Activated CD4-positive, alpha-beta T cell treated with anti-CD3 and anti-CD28 coated beads, Interleukin-2, amount 10 ng/mL, durations not matched to agents 7 days and 5 days (primary cell): Measurements from ENCODE around the gene DLK1. TPM values are rescaled to one million over a fixed set of nuclear protein-coding genes. Genes with fewer than 3 reads are reported as not detected.

Experiments used
- CTCF ChIA-PET: fragments of 350-600 bp; sonication (Branson Sonifier 250); formaldehyde crosslinking; loops from one replicate; lab custom pipeline; 2021; ENCODE audit warnings: antibody characterized with exemption; lab: Charles Lee
- POLR2A ChIA-PET: fragments of 350-600 bp; sonication (Branson Sonifier 250); formaldehyde crosslinking; loops from one replicate; lab custom pipeline; 2021; ENCODE audit warnings: antibody characterized with exemption; lab: Charles Lee
- DNase-seq: peaks from one replicate; pipeline ENCODE4 v3.0.0-alpha.2; 2020
- H3K27ac Mint-ChIP-seq: one replicate; pipeline ENCODE4 v1.8.0; 2021; ENCODE audit warnings: mild to moderate bottlenecking, moderate library complexity, mixed read lengths
- H3K27me3 Mint-ChIP-seq: one replicate; pipeline ENCODE4 v1.8.0; 2021; ENCODE audit warnings: mixed read lengths
- H3K36me3 Mint-ChIP-seq: one replicate; pipeline ENCODE4 v1.8.0; 2021; ENCODE audit warnings: low read depth, mixed read lengths
- H3K4me1 Mint-ChIP-seq: one replicate; pipeline ENCODE4 v1.8.0; 2021; ENCODE audit warnings: mixed read lengths
- H3K4me3 Mint-ChIP-seq: one replicate; pipeline ENCODE4 v1.8.0; 2021; ENCODE audit warnings: mild to moderate bottlenecking, moderate library complexity, mixed read lengths
- H3K9me3 Mint-ChIP-seq: one replicate; pipeline ENCODE4 v1.8.0; 2021; ENCODE audit warnings: mixed read lengths
- total RNA-seq, 2 experiments: library from RNA; stranded (reverse); gene quantifications; one replicate each; pipeline ENCODE4 v1.2.3, GENCODE V29; 2021

DLK1 gene
- total RNA-seq, 2 experiments from 2014 or later, result not detected

- Mint-ChIP-seq H3K4me1 (no peaks in the 10 kb centered on the region), H3K27me3 (no peaks in the 10 kb centered on the region), H3K9me3 (no peaks in the 10 kb centered on the region), H3K27ac (no peak overlapping the region), H3K36me3 (no peaks in the 10 kb centered on the region), H3K4me3 (no peak overlapping the region)
- DNase-seq, result no peak
- ChIA-PET POLR2A (no interaction called here), CTCF (no interaction called here)
Measured at GRCh38 chr14:100777366-100777817, 50.7 kb downstream of the DLK1 start.

GRCh38 chr14:100777818-100778525 is 51.3 kb downstream of the DLK1 start:
- Mint-ChIP-seq H3K27me3 (no peaks in the 10 kb centered on the region), H3K36me3 (no peaks in the 10 kb centered on the region), H3K4me3 (no peak overlapping the region), H3K9me3 (no peaks in the 10 kb centered on the region), H3K27ac (no peak overlapping the region), H3K4me1 (no peaks in the 10 kb centered on the region)
- no peak for DNase-seq
- ChIA-PET POLR2A (no interaction called here), CTCF (interaction anchor here (0.9 kb wide), 1 partner anchor 8 kb away, joined by 3 read pairs; no protein-coding TSS in a partner anchor)

GRCh38 chr14:100778526-100778882 is 51.8 kb downstream of the DLK1 start:
- CTCF ChIA-PET, result interaction anchor here (0.9 kb wide), 1 partner anchor 9 kb away, joined by 3 read pairs; no protein-coding TSS in a partner anchor
- Mint-ChIP-seq H3K36me3 (no peaks in the 10 kb centered on the region), H3K4me1 (no peaks in the 10 kb centered on the region), H3K9me3 (no peaks in the 10 kb centered on the region), H3K27me3 (no peaks in the 10 kb centered on the region), H3K27ac (no peak overlapping the region), H3K4me3 (no peak overlapping the region)
- POLR2A ChIA-PET, result no interaction called here
- DNase-seq, result no peak

- Mint-ChIP-seq H3K27ac (no peak overlapping the region), H3K4me1 (no peaks in the 10 kb centered on the region), H3K4me3 (no peak overlapping the region), H3K9me3 (no peaks in the 10 kb centered on the region), H3K36me3 (no peaks in the 10 kb centered on the region), H3K27me3 (no peaks in the 10 kb centered on the region)
- CTCF ChIA-PET, result no interaction called here
- no peak for DNase-seq
- POLR2A ChIA-PET, result no interaction called here
Measured at GRCh38 chr14:100778951-100779690, 52.4 kb downstream of the DLK1 start.

- H3K27ac Mint-ChIP-seq, result no peak overlapping the region
- no peak for DNase-seq
- CTCF ChIA-PET, result no interaction called here
- H3K9me3 Mint-ChIP-seq, result no peaks in the 10 kb centered on the region
- no peaks in the 10 kb centered on the region for H3K4me1 Mint-ChIP-seq
- H3K36me3 Mint-ChIP-seq, result no peaks in the 10 kb centered on the region
- POLR2A ChIA-PET, result no interaction called here
- no peak overlapping the region for H3K4me3 Mint-ChIP-seq
- H3K27me3 Mint-ChIP-seq, result no peaks in the 10 kb centered on the region
Measured at GRCh38 chr14:100779691-100780080, 53.0 kb downstream of the DLK1 start.

- Mint-ChIP-seq H3K36me3 (no peaks in the 10 kb centered on the region), H3K4me1 (no peaks in the 10 kb centered on the region), H3K9me3 (no peaks in the 10 kb centered on the region), H3K4me3 (no peak overlapping the region), H3K27ac (no peak overlapping the region), H3K27me3 (no peaks in the 10 kb centered on the region)
- ChIA-PET CTCF (no interaction called here), POLR2A (no interaction called here)
- DNase-seq, result no peak
Measured at GRCh38 chr14:100780246-100780645, 53.6 kb downstream of the DLK1 start.

GRCh38 chr14:100780646-100781355 is 54.1 kb downstream of the DLK1 start:
- DNase-seq, result no peak
- Mint-ChIP-seq H3K9me3 (no peaks in the 10 kb centered on the region), H3K27me3 (no peaks in the 10 kb centered on the region), H3K36me3 (no peaks in the 10 kb centered on the region), H3K27ac (no peak overlapping the region), H3K4me3 (no peak overlapping the region), H3K4me1 (no peaks in the 10 kb centered on the region)
- POLR2A ChIA-PET, result no interaction called here
- CTCF ChIA-PET, result no interaction called here

- no peak for DNase-seq
- CTCF ChIA-PET, result no interaction called here
- Mint-ChIP-seq H3K4me3 (no peak overlapping the region), H3K9me3 (no peaks in the 10 kb centered on the region), H3K36me3 (no peaks in the 10 kb centered on the region), H3K27ac (no peak overlapping the region), H3K4me1 (no peaks in the 10 kb centered on the region), H3K27me3 (no peaks in the 10 kb centered on the region)
- POLR2A ChIA-PET, result no interaction called here
Measured at GRCh38 chr14:100781952-100782351, 55.3 kb downstream of the DLK1 start.

- CTCF ChIA-PET, result no interaction called here
- Mint-ChIP-seq H3K27ac (peak overlapping the region; percentile 26), H3K27me3 (no peaks in the 10 kb centered on the region), H3K9me3 (no peaks in the 10 kb centered on the region), H3K4me1 (no peaks in the 10 kb centered on the region), H3K36me3 (no peaks in the 10 kb centered on the region), H3K4me3 (no peak overlapping the region)
- POLR2A ChIA-PET, result no interaction called here
- no peak for DNase-seq
Measured at GRCh38 chr14:100782516-100783320, 56.0 kb downstream of the DLK1 start.

- CTCF ChIA-PET, result no interaction called here
- no peak overlapping the region for H3K4me3 Mint-ChIP-seq
- H3K27me3 Mint-ChIP-seq, result no peaks in the 10 kb centered on the region
- no peak overlapping the region for H3K27ac Mint-ChIP-seq
- H3K4me1 Mint-ChIP-seq, result no peaks in the 10 kb centered on the region
- POLR2A ChIA-PET, result no interaction called here
- DNase-seq, result no peak
- H3K9me3 Mint-ChIP-seq, result no peaks in the 10 kb centered on the region
- no peaks in the 10 kb centered on the region for H3K36me3 Mint-ChIP-seq
Measured at GRCh38 chr14:100783630-100784370, 57.1 kb downstream of the DLK1 start.

- H3K4me3 Mint-ChIP-seq, result no peak overlapping the region
- no peak overlapping the region for H3K27ac Mint-ChIP-seq
- DNase-seq, result no peak
- H3K27me3 Mint-ChIP-seq, result no peaks in the 10 kb centered on the region
- ChIA-PET CTCF (no interaction called here), POLR2A (no interaction called here)
- H3K4me1 Mint-ChIP-seq, result no peaks in the 10 kb centered on the region
- H3K9me3 Mint-ChIP-seq, result no peaks in the 10 kb centered on the region
- no peaks in the 10 kb centered on the region for H3K36me3 Mint-ChIP-seq
Measured at GRCh38 chr14:100784523-100785337, 58.0 kb downstream of the DLK1 start.

GRCh38 chr14:100785338-100785615 is 58.6 kb downstream of the DLK1 start:
- ChIA-PET POLR2A (no interaction called here), CTCF (no interaction called here)
- H3K9me3 Mint-ChIP-seq, result no peaks in the 10 kb centered on the region
- H3K36me3 Mint-ChIP-seq, result no peaks in the 10 kb centered on the region
- H3K4me3 Mint-ChIP-seq, result no peak overlapping the region
- H3K4me1 Mint-ChIP-seq, result no peaks in the 10 kb centered on the region
- no peak overlapping the region for H3K27ac Mint-ChIP-seq
- H3K27me3 Mint-ChIP-seq, result no peaks in the 10 kb centered on the region
- no peak for DNase-seq
